ENCODE results near the gene FAAP20. TPM values are rescaled to one million over a fixed set of nuclear protein-coding genes. Genes with fewer than 3 reads are reported as not detected.

FAAP20 gene
- total RNA-seq (2021; fragmentation: NEBNext Ultra II Directional; extraction: Animal tissue kit (Norgen Biotek cat#: 25700)): 99.8 and 103 TPM in 2 replicates
- polyA plus RNA-seq (2011; rRNA removed): 58.4 and 106 TPM in 2 replicates
- 49.4 TPM for polyA plus RNA-seq (2011; cell fraction: cytosol; rRNA removed)
- polyA plus RNA-seq (2011; cell fraction: nucleus; rRNA removed): 69.8 TPM
- 51.1 to 69.6 TPM (median 60.7 TPM) in 4 replicates for polyA plus RNA-seq (2012, experiment 1 of 2)
- polyA plus RNA-seq (2012, experiment 2 of 2): 65.5 TPM
- polyA plus RNA-seq (2013, experiment 1 of 2): 95.7 TPM
- polyA plus RNA-seq (2013, experiment 2 of 2): 90.2 TPM
- polyA minus RNA-seq (2011; rRNA and poly(A)+ RNA removed): 5.5 and 6.4 TPM in 2 replicates
- polyA minus RNA-seq (2011; cell fraction: cytosol; rRNA and poly(A)+ RNA removed): 32.8 TPM
- 18.1 TPM for polyA minus RNA-seq (2011; cell fraction: nucleus; rRNA and poly(A)+ RNA removed)
- long read RNA-seq, experiment 1, transcript FAAP20-202 (4 exons, 729 nt): major isoform, 29 of 95 reads
- long read RNA-seq, experiment 1, transcript FAAP20-212 (3 exons, 701 nt): minor isoform, 15 of 95 reads
- long read RNA-seq, experiment 1, transcript FAAP20-201 (3 exons, 569 nt): minor isoform, 11 of 95 reads
- long read RNA-seq, experiment 1, partial matches to known transcripts: 18 of 95 reads
- long read RNA-seq, experiment 1, other reads (novel, unspliced or antisense): 21 of 95 reads
- long read RNA-seq, experiment 2, partial matches to known transcripts: 0 of 1 reads
- long read RNA-seq, experiment 2, other reads (novel, unspliced or antisense): 1 of 1 reads

DNA sequence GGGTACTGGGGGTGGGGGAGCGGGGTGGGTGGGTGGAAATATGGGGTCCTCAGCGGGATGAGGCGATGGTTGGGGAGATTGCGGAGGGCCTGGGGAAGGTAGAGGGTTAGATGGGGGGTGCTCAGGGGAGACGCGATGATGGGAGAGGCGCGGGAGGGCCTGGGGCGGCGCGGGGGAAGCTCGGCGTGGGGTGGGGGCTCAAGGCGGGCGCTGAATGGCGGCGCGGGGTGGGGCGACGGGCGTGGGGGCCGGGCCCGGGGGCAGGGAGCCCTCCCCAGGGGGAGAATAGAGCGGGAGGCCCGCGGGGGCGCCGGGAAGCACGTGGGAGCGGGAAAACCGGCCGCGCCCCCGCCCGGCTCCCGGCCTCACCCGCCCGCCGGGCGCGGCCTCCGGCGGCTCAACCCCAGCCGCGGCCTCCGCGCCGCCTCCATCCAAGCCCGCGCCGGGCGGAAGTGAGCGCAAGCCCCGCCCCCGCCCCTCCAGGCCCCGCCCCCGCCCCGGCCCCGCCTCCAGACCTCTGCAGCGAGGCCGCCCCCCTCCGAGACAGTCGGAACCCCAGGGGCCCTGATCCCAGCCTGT, at the start of gene FAAP20:
Gene FAAP20, minus strand, starts transcription at position 454 of the 579 bp plus-strand sequence. Its CDS starts 23 bp downstream, at position 431.
- peaks cover 4% of the 10 kb centered on the region; the same call in 1 of the 2 replicates for H3K23me2 ChIP-seq (ENCODE audit: low read depth, low read length)
- H4K8ac ChIP-seq (ENCODE audit: extremely low read depth, insufficient read depth, low read length): peak within 1 kb of the TSS; percentile 87
- H3K23ac ChIP-seq (ENCODE audit: insufficient read length): no peak within 1 kb of the TSS
- peak within 1 kb of the TSS; percentile 78 for H3K4ac ChIP-seq (replicated peaks; ENCODE audit: insufficient read length, low read depth, low read length)
- peak within 1 kb of the TSS; percentile 90 for H3K18ac ChIP-seq (ENCODE audit: extremely low read depth, low read length)
- H4K5ac ChIP-seq (ENCODE audit: insufficient read length, low read depth, low read length): peak within 1 kb of the TSS; percentile 92
- H3K4me3 ChIP-seq (ENCODE audit: extremely low read depth in 1 of 4, insufficient read depth in 2 of 4, low read depth in 3 of 4, low read length in 4 of 4): peak within 1 kb of the TSS; percentile 51 to 74 (median 60)
- peak within 1 kb of the TSS; percentile 1 to 79 for H3K4me2 ChIP-seq (ENCODE audit: insufficient read depth in 1 of 2, low read depth in 2 of 2, low read length in 2 of 2)
- H4K20me1 ChIP-seq (replicated peaks in 1 of 2; ENCODE audit: control insufficient read depth in 1 of 2, insufficient read depth in 2 of 2, low read length in 2 of 2): peaks cover 4 to 9% of the 10 kb centered on the region in 2 experiments
- H2AK5ac ChIP-seq (ENCODE audit: low read depth, low read length): no peak within 1 kb of the TSS
- no peak within 1 kb of the TSS for H2BK15ac ChIP-seq (ENCODE audit: low read length)
- no peaks in the 10 kb centered on the region for H3K27me3 ChIP-seq (replicated peaks in 1 of 4; ENCODE audit: control insufficient read depth in 3 of 4, extremely low read depth in 1 of 4, insufficient read depth in 3 of 4, low read length in 3 of 4)
- peak within 1 kb of the TSS; percentile 75; the same call in 1 of the 2 replicates for H2BK5ac ChIP-seq (ENCODE audit: low read depth, low read length)
- H3K9ac ChIP-seq (replicated peaks in 1 of 4; ENCODE audit: extremely low read depth in 1 of 4, low read depth in 3 of 4, low read length in 3 of 4): peak within 1 kb of the TSS; percentile 13 to 54 (median 28); a peak in 3 of 7 replicates
- peaks cover 0 to 26% of the 10 kb centered on the region in 2 experiments; a peak in 1 of 4 replicates for H3K79me2 ChIP-seq (ENCODE audit: control insufficient read depth in 1 of 2, insufficient read depth in 2 of 2, low read length in 2 of 2)
- POLR2A ChIA-PET (ENCODE audit: partially characterized antibody): interaction anchor here (0.6 to 2.1 kb wide), 10 partner anchors 10 to 187 kb away, joined by 3 to 16 read pairs (median 4); no protein-coding TSS in a partner anchor
- H2BK120ac ChIP-seq (replicated peaks; ENCODE audit: low read depth, low read length): peak within 1 kb of the TSS; percentile 43
- peaks cover 0 to 22% (median 8%) of the 10 kb centered on the region in 4 experiments; a peak in 6 of 7 replicates for H3K4me1 ChIP-seq (replicated peaks in 1 of 4; ENCODE audit: control insufficient read depth in 3 of 4, insufficient read depth in 4 of 4, low read length in 3 of 4)
- CTCF ChIA-PET (ENCODE audit: partially characterized antibody): interaction anchor here (0.7 to 14.1 kb wide), 40 partner anchors 9 to 248 kb away, joined by 3 to 154 read pairs (median 5); no protein-coding TSS in a partner anchor
- H3K14ac ChIP-seq (ENCODE audit: insufficient read length): no peak within 1 kb of the TSS
- WGBS, 2 experiments (ENCODE audit: extremely low coverage in 1 of 2, insufficient coverage in 1 of 2, insufficient read length in 1 of 2, insufficient replicate concordance in 2 of 2, low coverage in 1 of 2, low lambda C conversion rate in 2 of 2, missing lambda C conversion rate in 1 of 2): 0% methylated on average over 4 of the region's 63 CpGs; no CpG with 5 or more reads in 1 of the 2 experiments
- peak within 1 kb of the TSS; percentile 77 for H3K56ac ChIP-seq (replicated peaks; ENCODE audit: insufficient read length, low read depth, low read length)
- FAIRE-seq: no peak
- no peak for DNase-seq (ENCODE audit: low read depth in 1 of 2, low spot score in 2 of 2)
- H2BK12ac ChIP-seq (ENCODE audit: low read depth, low read length): peak within 1 kb of the TSS; percentile 50; the same call in 1 of the 2 replicates
- H3K9me3 ChIP-seq (ENCODE audit: insufficient read depth in 2 of 2, low read depth in 1 of 2, low read length in 1 of 2): no peaks in the 10 kb centered on the region
- peaks cover 0 to 3% (median 1%) of the 10 kb centered on the region in 4 experiments; a peak in 3 of 8 replicates for H3K36me3 ChIP-seq (ENCODE audit: control insufficient read depth in 2 of 4, insufficient read depth in 4 of 4, low read length in 3 of 4)
- peak within 1 kb of the TSS; percentile 9; the same call in 1 of the 2 replicates for H3K27ac ChIP-seq (ENCODE audit: low read depth, low read length)
- H2AFZ ChIP-seq (ENCODE audit: low read length): no peak within 1 kb of the TSS; the same call in 1 of the 2 replicates
- H3K79me1 ChIP-seq (ENCODE audit: low read depth, low read length): peaks cover 2% of the 10 kb centered on the region; the same call in 1 of the 2 replicates
- H4K91ac ChIP-seq (replicated peaks; ENCODE audit: insufficient read length, low read length): peak within 1 kb of the TSS; percentile 81
- no peak within 1 kb of the TSS for H2BK20ac ChIP-seq (ENCODE audit: low read length)
- no peak for TF ChIP-seq FOSL1 (IDR thresholded peaks at IDR 0.05; ENCODE audit: insufficient read depth, low read depth, low read length)
- no peak for TF ChIP-seq SP2 (IDR thresholded peaks at IDR 0.05; ENCODE audit: low read length)
- no peak for TF ChIP-seq NANOG (IDR thresholded peaks at IDR 0.05; ENCODE audit: insufficient read depth, low read depth, low read length, poor library complexity, severe bottlenecking)
- TF ChIP-seq POLR2A (IDR thresholded peaks at IDR 0.05; ENCODE audit: control extremely low read depth in 1 of 2, low read depth in 2 of 2, low read length in 2 of 2): peak in 1 of 2 experiments; percentile 55; a peak in 2 of 3 replicates
- TF ChIP-seq SRF (IDR thresholded peaks at IDR 0.05; ENCODE audit: low read depth, low read length): no peak
- no peak for TF ChIP-seq TBP (IDR thresholded peaks at IDR 0.05; ENCODE audit: low read depth, low read length)
- peak; percentile 59; the same call in 1 of the 2 replicates for TF ChIP-seq PHF8 (conservative IDR thresholded peaks at IDR 0.05; ENCODE audit: low read depth, low read length)
- TF ChIP-seq EZH2 (IDR thresholded peaks at IDR 0.05; ENCODE audit: low read depth, low read length, severe bottlenecking): no peak
- TF ChIP-seq NRF1 (IDR thresholded peaks at IDR 0.05; ENCODE audit: low read depth, low read length): no peak

All from H1 (cell line).